Coronary artery (tissue), 2 donors: ENCODE measurements around the gene CASK.

Experiments used
- DNase-seq: peaks from one replicate; pipeline ENCODE4 v3.0.0-alpha.2; 2017; ENCODE audit warnings: low spot score
- H3K27ac ChIP-seq, 2 donors: fragments of 200-600 bp; sonication (generic); one replicate each; pipeline ENCODE4 v1.5.1; 2016 to 2019
- H3K4me3 ChIP-seq: fragments of 200-600 bp; sonication (generic); 2 replicates; pipeline ENCODE4 v1.5.1; 2016; ENCODE audit warnings: mild to moderate bottlenecking, moderate library complexity
- TF ChIP-seq, protein P1 (sequence below): fragments of 200-600 bp; sonication (generic); IDR thresholded peaks from one replicate; pipeline ENCODE4 v1.5.1; 2019; ENCODE audit warnings: antibody characterized with exemption

Gene CASK

DNA sequence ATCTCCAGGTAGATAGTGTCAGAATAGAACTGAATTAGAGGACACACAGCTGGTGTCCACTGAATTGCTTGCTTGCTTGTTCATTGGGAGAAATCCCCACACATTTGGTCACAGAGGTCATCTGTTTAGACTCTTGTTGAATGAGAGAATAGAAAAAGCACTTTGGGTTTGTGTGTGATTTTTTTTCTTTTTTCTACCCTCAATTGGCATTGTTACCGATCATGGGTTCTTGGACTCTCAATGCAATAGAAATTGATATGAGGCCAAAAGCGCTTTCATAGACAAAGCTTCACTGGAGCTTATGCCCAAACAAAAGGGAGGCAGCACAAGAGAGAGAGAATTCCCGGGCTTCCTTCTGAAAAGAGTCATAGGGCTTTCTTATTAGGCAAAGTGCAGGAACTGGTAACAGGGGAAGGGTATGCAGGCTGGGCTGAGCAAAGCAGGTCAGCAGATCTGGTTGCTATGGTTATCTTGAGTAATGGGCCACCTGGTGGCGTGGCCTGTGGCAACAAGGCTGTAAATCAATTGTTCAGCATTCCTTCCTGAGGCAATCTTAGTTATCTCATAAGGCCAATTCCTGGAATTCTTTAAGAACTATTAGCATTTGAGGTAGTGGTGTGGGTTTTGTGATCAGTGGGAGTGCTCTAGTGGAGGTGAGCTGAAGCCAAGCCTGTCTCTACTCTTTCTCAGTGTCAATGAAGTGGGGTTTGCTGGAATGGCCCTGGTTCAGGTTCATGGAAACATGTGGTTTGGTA lies 204.7 kb downstream of the CASK start:
- DNase-seq = no peak
- no peak overlapping the region for H3K27ac ChIP-seq
- TF ChIP-seq, protein P1, sequence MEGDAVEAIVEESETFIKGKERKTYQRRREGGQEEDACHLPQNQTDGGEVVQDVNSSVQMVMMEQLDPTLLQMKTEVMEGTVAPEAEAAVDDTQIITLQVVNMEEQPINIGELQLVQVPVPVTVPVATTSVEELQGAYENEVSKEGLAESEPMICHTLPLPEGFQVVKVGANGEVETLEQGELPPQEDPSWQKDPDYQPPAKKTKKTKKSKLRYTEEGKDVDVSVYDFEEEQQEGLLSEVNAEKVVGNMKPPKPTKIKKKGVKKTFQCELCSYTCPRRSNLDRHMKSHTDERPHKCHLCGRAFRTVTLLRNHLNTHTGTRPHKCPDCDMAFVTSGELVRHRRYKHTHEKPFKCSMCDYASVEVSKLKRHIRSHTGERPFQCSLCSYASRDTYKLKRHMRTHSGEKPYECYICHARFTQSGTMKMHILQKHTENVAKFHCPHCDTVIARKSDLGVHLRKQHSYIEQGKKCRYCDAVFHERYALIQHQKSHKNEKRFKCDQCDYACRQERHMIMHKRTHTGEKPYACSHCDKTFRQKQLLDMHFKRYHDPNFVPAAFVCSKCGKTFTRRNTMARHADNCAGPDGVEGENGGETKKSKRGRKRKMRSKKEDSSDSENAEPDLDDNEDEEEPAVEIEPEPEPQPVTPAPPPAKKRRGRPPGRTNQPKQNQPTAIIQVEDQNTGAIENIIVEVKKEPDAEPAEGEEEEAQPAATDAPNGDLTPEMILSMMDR = no peak
- no peak overlapping the region for H3K4me3 ChIP-seq

DNA sequence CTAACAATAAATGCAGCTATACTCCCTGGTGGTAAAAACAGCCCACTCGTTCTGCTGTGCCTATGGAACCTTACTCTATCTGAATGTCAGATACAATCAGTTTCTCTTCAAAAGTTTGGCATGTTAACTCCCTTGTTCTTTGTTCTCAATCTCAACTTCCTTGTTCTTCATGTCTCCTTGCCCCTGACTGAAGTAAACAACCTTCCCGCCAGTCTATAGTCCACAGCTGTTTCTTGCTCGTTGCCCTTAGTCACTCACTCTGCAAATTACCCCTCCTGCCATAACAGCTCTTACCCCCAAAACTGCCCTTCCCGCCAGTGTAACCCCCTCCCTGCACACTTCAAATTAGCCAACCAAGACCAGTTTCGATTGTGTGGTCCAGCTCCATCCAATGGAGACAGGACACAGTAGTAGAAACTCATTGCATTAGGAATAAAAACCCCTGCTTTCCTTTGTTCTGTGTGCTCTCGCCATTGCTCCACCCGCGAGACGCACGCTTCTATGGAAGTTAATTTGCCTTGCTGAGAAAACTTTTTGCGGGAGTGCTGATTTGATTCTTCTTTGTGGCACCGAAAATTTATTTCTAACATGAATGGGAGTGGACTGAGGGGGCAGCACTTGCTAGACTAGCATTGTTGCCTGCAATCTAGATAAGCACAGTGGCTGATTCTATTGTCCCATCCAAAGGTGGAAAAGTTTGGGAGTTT lies 206.4 kb downstream of the CASK start:
- no peak overlapping the region for H3K27ac ChIP-seq
- TF ChIP-seq, protein P1 = no peak
- no peak for DNase-seq
- H3K4me3 ChIP-seq = no peak overlapping the region

DNA sequence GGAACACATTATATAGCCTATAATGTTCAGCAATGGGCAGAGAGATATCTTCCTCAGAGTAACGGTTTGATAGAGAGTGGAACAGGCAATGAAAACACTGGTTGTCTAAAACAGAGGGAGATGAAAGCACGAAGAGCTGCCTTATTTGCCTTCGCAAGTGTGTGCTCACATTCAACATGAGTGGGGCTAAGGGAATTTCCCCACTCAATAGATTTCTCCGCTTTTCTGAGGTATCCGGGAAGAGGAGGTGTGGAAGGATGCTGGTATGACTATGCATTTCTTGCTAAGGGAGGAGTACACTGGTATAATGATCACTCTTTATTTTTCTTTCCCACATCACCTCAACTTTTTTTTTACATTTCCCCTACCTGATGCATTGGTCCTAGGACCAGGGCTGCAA lies 207.1 kb downstream of the CASK start:
- H3K27ac ChIP-seq = no peak overlapping the region
- H3K4me3 ChIP-seq = no peak overlapping the region
- no peak for DNase-seq
- TF ChIP-seq, protein P1 = no peak

DNA sequence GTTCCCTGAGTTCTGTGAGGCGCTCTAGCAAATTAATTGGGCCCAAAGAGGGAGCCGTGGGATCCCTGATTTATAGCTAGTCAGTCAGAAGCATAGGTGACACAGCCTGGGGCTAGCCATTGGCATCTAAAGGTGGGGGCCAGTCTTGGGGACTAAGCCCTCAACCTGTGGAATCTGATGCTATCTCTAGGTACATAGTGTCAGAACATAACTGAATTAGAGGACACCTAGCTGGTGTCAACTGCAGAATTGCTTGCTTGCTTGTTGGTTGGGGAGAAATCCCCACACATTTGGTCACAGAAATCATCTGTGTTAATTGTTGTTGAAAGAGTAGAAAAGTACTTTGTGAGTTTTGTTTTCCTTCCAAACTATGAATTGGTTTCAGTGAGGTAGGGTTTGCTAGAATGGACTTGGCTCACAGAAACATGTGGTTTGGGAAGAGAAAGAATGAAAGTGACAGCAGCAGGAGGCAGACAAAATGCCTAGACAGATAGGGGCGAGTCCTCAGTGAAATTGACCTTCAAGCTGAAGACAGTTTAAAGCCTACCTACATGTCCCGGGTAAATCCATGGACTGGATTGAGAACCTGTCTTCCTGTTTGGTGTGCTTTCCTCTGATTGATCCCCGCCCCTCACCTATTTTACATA lies 212.2 kb downstream of the CASK start:
- no peak overlapping the region for H3K4me3 ChIP-seq
- DNase-seq = no peak
- no peak overlapping the region for H3K27ac ChIP-seq

DNA sequence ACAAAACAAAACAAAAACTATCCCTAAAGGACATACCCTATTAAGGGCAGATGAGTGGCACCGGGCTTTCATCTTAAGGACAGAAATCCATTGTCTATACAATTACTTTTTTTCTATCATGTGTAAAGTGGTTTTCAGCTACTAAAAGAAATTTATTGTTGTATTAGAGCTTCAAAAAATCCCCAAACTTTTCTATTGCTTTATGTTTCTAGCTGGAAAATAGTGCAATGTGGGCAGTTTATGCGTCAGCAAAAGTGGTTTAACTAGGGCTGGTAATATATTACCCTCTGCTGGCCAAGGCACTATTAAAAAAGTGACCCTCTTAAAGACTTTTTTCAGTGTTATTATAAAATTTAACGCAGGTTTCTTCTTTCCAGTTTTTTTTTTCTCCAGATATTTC lies 214.9 kb downstream of the CASK start:
- no peak for DNase-seq
- H3K27ac ChIP-seq = no peak overlapping the region

More for the DNA sequence above, 212.2 kb downstream of the CASK start:
- TF ChIP-seq, protein P1 = no peak

DNA sequence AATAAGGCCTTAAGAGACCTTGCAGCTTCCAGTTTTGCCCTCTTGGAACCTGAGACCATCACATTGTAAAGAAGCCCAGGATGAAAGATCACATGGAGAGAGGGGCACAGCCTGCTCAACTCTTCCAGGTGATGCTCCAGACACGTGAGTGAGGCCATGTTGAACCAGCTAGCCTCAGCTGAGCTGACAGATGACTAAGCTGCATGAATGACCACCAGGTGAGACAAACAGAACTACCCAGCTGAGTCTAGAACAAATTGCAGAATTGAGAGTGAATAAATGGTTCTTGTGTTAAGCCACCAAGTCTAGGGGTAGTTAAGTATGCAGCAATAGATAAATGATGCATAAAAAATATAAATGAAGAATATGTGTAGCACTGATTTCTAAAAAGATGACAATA lies 216.1 kb downstream of the CASK start:
- H3K27ac ChIP-seq = no peak overlapping the region
- no peak overlapping the region for H3K4me3 ChIP-seq
- DNase-seq = no peak
- TF ChIP-seq, protein P1 = no peak

More for the DNA sequence above, 214.9 kb downstream of the CASK start:
- no peak overlapping the region for H3K4me3 ChIP-seq
- TF ChIP-seq, protein P1 = no peak
